ENCODE data around the gene SETD4. TPM values are rescaled to one million over a fixed set of nuclear protein-coding genes. Genes with fewer than 3 reads are reported as not detected.

The SETD4 gene
- total RNA-seq, 4 donors from 2014 or later = 16.8 to 23.2 (median 21.2) TPM

GRCh38 chr21:36087362-36088138 lies 27.2 kb upstream of the SETD4 start:
- TF ChIP-seq CTCF (IDR thresholded peaks at IDR 0.05; ENCODE audit: low read depth) = no peak

GRCh38 chr21:36082237-36082664 lies 21.9 kb upstream of the SETD4 start:
- TF ChIP-seq CTCF (IDR thresholded peaks at IDR 0.05; ENCODE audit: low read depth) = no peak

GRCh38 chr21:36080386-36080785 lies 20.1 kb upstream of the SETD4 start:
- TF ChIP-seq CTCF (IDR thresholded peaks at IDR 0.05; ENCODE audit: low read depth) = no peak

GRCh38 chr21:36079671-36080070 lies 19.3 kb upstream of the SETD4 start:
- TF ChIP-seq CTCF (IDR thresholded peaks at IDR 0.05; ENCODE audit: low read depth) = no peak

GRCh38 chr21:36079010-36079649 lies 18.8 kb upstream of the SETD4 start:
- no peak for TF ChIP-seq CTCF (IDR thresholded peaks at IDR 0.05; ENCODE audit: low read depth)

GRCh38 chr21:36077758-36078157 lies 17.4 kb upstream of the SETD4 start:
- TF ChIP-seq CTCF (IDR thresholded peaks at IDR 0.05; ENCODE audit: low read depth) = no peak

GRCh38 chr21:36076878-36077655 lies 16.7 kb upstream of the SETD4 start:
- TF ChIP-seq CTCF (IDR thresholded peaks at IDR 0.05; ENCODE audit: low read depth) = no peak

All from subcutaneous adipose tissue (tissue), 4 donors.